NCI-H774 (cell line): ENCODE measurements around the gene AK4.

Experiments
- DNase-seq: peaks from one replicate; lab custom pipeline; 2025; lab: John Stamatoyannopoulos, UW

The AK4 gene

GRCh38 chr1:65176591-65176990, 28.6 kb downstream of the AK4 start:
- no peak for DNase-seq

GRCh38 chr1:65177457-65177856, 29.5 kb downstream of the AK4 start:
- no peak for DNase-seq

DNA sequence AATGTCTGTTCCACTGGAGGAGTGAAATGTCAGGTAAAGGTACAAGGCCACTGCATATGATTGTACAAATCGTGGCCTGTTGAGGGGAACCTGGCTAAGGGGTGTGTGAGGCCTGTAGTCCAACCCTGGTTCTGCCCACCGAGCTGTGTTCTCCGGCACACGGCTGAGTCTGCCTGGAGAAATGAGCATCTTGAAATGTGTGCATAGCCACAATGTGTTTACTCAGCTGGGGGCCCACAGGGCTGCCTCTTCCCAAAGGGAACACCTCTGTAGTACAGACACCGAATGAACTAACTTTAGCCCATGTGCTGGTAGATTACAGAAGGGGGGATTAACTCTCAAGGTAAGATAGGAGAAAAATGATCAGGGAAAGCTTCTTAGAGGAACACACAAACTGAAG, 30.2 kb downstream of the AK4 start:
- peak; percentile 26 for DNase-seq

DNA sequence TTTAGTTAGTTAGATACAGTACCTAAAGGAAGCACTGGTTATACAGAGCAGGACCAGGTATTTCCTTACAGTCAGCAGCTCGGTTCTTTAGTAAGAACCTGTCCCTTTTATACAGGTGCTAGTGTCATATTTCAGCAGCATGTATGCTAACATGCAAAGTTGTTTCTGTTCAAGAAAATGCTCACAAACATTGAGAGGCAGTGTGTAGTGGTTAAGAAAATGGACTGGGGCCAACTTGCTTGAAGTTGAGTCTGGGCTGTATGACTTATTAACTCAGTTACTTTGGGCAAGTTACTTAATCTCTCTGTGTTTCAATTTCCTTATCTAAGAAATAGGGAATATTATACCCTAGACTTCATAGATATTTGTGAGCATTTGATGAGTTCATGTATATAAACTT, 31.1 kb downstream of the AK4 start:
- DNase-seq = no peak

DNA sequence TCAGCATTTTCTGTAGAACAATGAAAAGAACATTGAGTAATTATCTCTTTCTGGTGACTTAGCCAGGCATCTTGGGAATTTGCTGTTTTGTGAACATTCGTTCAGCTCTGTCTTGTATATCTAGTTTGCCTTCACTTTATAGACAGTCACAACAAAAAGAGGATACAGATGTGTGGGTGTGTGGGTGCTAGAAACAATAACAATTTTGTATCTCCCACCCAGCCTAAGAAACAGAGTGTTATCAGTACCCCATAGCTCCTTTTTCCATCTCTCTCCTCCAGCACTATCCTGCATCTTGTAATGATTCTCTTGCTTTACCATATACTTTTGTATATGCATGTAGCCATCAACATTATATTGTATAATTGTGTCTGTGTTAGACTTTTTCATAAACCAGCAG, 33.0 kb downstream of the AK4 start:
- no peak for DNase-seq

DNA sequence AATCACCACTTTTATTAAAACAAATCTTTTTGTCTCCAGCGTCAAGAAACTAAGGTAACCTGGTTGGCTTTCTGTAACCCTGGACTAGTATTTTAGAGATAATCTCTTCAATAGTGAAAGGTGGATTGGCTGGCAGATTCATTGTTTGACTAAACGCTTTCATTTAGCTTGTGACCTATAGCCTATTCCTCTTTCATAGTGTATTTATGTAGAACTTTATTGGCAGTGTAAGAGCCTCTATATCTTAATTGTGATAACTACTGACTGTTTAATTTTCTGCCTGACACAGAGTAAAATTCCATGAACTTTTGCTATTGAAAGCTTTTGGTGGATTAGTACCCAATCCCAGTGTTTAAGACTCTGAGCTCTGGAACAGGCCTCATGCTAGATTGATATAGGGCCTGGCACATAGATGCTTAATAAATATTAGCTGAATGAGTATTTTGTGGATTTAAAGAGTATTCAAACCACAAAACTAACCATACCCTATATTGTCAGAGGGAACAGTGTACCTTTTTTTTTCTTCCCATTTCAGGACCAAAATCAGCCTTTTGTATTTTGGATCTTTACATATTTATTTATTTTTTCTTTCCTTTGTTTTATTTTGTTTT, 34.8 kb downstream of the AK4 start:
- no peak for DNase-seq

- DNase-seq = no peak
Measured at GRCh38 chr1:65189576-65190115, 41.6 kb downstream of the AK4 start.

GRCh38 chr1:65190229-65190628, 42.2 kb downstream of the AK4 start:
- no peak for DNase-seq

DNA sequence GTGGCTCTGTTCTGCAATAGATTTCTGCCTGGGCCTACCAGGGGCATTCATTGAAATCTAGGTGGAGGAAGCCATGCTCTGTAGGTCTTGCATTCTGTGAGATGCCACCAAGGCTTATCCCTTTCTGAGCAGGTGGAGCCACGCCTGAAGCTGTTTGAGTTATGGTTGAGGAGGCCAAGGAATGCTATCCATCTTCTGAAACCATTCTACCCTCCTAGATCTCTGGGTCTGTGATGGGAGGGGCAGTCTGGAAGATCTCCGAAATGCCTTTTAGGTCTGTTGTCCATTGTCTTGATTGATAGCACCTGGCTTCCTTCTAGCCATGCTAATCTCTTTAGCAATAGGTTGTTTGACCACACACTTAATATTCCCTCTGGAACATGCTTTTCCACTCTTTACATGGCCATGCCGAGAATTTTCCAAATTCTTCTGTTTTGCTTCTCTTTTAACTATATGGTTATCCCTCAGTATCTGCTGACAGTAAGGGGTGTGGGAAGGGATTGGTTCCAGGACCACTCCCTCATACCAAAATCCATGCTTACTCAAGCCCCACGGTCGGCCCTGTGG, 45.2 kb downstream of the AK4 start:
- no peak for DNase-seq

- no peak for DNase-seq
Measured at GRCh38 chr1:65195495-65196417, 47.8 kb downstream of the AK4 start.

- DNase-seq = no peak
Measured at GRCh38 chr1:65196926-65197325, 48.9 kb downstream of the AK4 start.

DNA sequence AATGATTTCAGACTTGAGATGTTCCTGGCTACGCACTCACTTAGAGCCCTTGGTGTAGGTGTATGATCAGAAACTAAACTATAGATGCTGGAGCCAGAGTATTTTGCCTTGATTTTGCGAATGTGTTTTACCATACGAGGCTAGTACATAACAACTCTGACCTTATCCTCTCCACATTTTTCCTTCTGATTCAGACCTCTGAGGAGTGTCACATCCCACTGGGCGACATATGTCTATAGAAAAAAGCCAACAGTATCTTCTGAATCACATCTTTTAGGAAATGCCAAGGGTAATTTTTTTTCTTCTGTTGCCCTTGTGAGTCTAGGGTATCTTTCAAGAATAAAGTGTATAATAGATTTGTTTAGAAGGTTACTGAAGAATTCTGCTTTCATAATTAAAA, 49.6 kb downstream of the AK4 start:
- DNase-seq = no peak

DNA sequence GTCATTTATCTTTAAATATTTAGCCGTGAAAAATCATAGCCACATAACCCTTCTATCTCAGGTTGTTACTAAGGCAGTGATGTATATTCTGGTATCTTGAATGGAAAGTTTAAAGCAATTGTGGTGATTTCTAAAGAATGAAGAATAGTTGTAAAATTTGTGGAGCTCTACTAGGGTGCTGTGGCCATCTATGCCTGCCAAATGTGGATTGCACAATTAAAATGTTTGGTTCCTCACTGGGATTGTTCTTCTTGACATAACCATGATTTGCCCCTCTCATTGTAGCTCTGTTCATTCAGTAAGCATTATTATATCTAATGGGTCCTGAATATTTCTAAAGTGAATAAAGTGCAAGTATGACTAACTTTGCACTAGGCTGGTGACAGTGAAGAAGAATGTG, 50.1 kb downstream of the AK4 start:
- DNase-seq = no peak

GRCh38 chr1:65200411-65200810, 52.4 kb downstream of the AK4 start:
- no peak for DNase-seq

DNA sequence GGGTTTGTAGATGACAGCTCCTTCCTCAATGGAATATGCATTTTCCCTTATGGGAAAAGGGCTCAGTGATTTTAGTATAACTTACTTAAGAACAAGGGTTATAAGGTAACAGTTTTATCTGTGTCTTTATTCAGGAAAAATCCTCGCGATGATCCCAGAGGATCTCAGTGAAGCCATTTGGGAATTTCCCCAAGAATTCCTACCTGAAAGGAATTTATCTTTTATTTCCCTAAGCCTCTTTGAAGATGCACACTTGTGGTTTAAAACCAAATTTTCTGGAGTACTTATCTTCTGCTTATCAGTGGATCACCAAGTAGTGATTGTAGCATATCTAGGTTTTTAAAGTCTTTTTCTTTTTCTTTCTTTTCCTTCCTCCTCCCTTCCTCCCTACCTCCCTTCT, 58.8 kb downstream of the AK4 start:
- DNase-seq = no peak

DNA sequence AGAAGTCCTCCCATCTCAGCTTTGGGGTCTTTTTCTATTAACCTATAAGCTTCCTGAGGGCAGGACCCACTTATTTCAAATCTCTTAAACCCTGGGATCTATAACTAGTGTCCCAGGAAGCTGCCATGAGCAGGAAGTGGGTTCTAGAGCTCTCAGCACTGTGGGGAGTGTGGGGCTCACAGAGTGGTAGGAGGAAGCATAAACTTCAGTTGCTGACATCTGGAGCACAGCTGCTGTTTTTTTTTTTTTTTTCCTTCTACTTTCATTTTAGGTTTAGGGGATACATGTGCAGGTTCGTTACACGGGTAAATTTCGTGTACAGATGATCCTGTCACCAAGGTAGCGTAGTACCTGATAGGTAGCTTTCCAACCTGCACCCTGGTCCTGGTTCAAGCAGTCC, 59.3 kb downstream of the AK4 start:
- no peak for DNase-seq

GRCh38 chr1:65208563-65208973, 60.6 kb downstream of the AK4 start:
- DNase-seq = no peak

DNA sequence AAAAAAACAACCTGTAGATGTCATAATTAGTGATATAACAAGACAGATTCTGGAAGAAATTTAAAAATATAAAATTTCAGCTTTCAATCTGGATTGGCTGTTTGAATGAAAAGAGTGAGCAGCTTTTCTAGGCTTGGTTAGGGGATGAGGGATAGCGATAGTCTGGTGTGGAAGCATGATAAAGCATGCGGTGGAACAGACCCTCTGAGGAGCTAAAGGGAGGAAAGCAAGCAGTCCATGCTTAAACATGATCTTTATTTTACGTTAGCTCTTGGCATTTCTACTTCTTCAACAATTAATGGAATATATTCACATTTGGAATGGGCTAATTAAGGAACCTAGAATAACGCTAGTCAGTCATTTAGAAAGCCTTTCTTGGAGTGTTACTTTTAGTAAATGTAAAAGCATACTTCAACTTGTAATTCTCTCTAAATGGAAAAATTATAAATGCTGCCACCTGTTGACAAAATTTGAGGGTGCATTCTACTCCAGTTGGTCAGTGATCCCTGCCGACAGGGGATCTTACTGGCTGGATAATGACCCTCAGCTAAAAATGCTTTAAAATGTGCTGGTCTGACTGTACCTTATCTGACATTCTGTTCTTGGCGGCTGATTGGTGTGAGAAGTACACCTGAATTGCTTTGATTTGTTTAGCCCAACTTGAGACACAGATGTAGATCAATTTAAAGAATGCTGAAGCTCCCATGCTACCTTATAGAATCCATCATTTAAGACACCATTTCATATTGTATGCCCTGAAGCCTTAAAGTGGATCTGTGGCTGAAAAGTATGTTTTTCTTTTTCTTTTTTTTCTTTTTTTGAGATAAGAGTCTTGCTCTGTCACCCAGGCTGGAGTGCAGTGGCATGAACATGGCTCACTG, 61.2 kb downstream of the AK4 start:
- peak; percentile 41 for DNase-seq

DNA sequence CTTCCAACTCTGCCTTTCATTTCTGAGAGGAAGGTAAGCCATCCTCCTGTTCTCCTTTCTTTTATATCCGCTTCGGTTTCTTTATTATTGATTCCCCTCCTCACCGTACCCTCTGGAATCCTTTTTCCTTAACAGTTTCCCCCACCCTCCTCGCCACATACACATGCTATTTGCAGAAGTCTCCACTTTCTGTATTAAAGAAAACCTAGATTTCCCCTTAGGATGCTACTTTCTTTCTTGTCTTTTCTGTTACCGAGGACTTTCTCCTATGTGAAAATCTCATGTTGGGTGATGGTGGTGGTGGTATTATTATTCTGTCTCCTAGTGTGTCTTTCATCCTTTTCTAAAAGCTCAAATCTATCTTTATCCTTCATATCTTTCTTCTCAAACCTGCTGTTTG, 62.3 kb downstream of the AK4 start:
- DNase-seq = no peak

DNA sequence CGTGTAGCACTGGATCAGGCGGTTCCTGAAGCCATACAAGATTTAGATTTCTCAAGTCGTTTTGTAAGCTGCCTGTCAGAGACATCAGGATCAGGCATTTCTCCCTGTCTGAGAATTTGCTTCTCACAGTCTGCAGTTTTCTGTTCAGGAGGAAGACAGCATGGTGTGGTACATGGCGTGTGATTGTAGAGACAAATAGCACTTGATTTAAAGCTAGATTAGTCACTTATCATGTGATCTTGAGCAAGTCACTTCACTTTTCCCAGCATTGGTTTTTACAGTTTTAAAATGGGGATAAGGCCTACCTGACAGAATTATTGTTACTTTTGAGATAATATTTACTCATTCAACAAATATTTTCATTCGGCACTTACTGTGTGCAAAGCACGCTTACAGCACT, 63.3 kb downstream of the AK4 start:
- DNase-seq = no peak

DNA sequence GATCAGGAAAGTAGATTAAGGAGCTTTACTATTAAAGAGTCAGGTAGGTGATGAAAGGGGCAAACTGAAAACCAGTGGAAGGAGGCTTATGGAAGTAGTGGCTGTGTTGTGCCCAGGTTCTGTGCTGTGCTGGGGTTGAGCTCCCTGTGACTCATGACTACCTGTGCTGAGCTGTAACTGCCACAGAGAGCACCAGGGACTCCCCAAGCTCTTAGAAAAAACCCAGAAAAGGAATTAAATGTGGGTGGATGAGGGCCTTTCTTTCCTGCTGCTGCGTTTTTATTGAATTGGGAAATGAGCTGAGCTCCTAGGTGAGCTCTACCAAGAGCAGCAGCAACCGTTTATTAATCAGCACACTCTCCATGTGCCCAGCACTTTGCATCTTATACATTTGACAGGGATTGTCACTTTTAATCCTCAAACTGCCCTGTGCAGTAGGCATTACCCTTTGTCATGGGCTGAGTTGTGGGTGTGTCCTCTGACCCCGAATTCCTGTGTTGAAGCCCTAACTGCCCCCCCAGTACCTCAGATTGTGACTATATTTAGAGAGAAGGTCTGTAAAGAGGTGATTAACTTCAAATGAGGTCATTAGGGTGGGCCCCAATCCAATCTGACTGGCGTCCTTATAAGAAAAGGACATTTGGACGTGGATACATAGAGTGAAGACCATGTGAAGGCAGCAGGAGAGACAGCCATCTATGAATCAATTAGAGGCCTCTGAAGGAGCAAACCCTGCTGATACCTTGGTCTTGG, 65.4 kb downstream of the AK4 start:
- no peak for DNase-seq
